Gastrocnemius medialis (tissue), 4 donors: ENCODE results near the gene RASSF5. TPM values are rescaled to one million over a fixed set of nuclear protein-coding genes. Genes with fewer than 3 reads are reported as not detected.
"Not testable (repeated sequence)": the region's sequence is repeated elsewhere in the genome, so short reads cannot be mapped to it uniquely, and the experiment has no call there.

Experiments used
- ATAC-seq, 2 donors: fragments of 150-250 bp; one replicate each; pipeline ENCODE4 v1.9.1; 2016
- DNase-seq, 2 donors: peaks; one replicate each; pipeline ENCODE4 v3.0.0-alpha.2; 2019
- H3K27ac ChIP-seq, 4 donors: fragments of 200-600 bp; sonication (generic); 1 replicate in 1 of 4; 2 replicates in 3 of 4; pipeline ENCODE4 v1.5.1; 2016 to 2018; ENCODE audit warnings: mild to moderate bottlenecking in 2 of 4, moderate library complexity in 1 of 4
- H3K27me3 ChIP-seq, 3 donors: fragments of 200-600 bp; sonication (generic) in 2 of 3; 1 replicate in 1 of 3; 2 replicates in 2 of 3; pipeline versions ENCODE4 v1.5.1 to v1.6.0; 2016 to 2019; ENCODE audit warnings: mild to moderate bottlenecking in 1 of 3, moderate library complexity in 1 of 3
- H3K36me3 ChIP-seq, 2 donors: fragments of 200-600 bp; sonication (generic) in 1 of 2; one replicate each; pipeline ENCODE4 v1.5.1; 2017 to 2018
- H3K4me1 ChIP-seq, 2 donors: fragments of 200-600 bp; sonication (generic) in 1 of 2; one replicate each; pipeline ENCODE4 v1.5.1; 2016 to 2017; ENCODE audit warnings: mild to moderate bottlenecking in 2 of 2
- H3K4me3 ChIP-seq, 4 donors: fragments of 200-600 bp; sonication (generic) in 3 of 4; 1 replicate in 1 of 4; 2 replicates in 3 of 4; pipeline ENCODE4 v1.5.1; 2016 to 2019; ENCODE audit warnings: mild to moderate bottlenecking in 2 of 4
- H3K9me3 ChIP-seq, 3 donors: fragments of 200-600 bp; sonication (generic) in 2 of 3; 1 replicate in 1 of 3; 2 replicates in 2 of 3; pipeline ENCODE4 v1.5.1; 2016 to 2019
- CTCF ChIP-seq, 5 experiments: fragments of 450-650 bp in 3 of 5; fragments of 200-600 bp in 2 of 5; sonication (generic) in 2 of 5; IDR thresholded peaks in 4 of 5; conservative IDR thresholded peaks in 1 of 5; 1 replicate in 4 of 5; 2 replicates in 1 of 5; pipeline ENCODE4 v1.5.1; 2016 to 2019; ENCODE audit warnings: antibody characterized with exemption in 5 of 5, mild to moderate bottlenecking in 3 of 5, moderate library complexity in 3 of 5
- POLR2A ChIP-seq, 2 donors: fragments of 450-650 bp; IDR thresholded peaks; one replicate each; pipeline ENCODE4 v1.6.1; 2017; ENCODE audit warnings: antibody characterized with exemption in 2 of 2, mild to moderate bottlenecking in 2 of 2, moderate library complexity in 2 of 2
- in situ Hi-C, 4 donors: fragments of 200-750 bp; cut with MboI; loops; one replicate each; pipeline versions ENCODE4 v1.15.0 to v1.8.0; 2017; ENCODE audit warnings: low sequenced_read_pairs in 4 of 4
- intact Hi-C: fragments of 100-400 bp; cut with DNase I; formaldehyde crosslinking; loops from one replicate; pipeline ENCODE4 v1.15.1; 2023; ENCODE audit warnings: low total_unique reads
- total RNA-seq, 4 donors: library from RNA; depleted of rRNA; stranded (reverse); fragments of >200 nt; gene quantifications; one replicate each; pipeline versions ENCODE4 v1.1.0 to v1.2.3, GENCODE V29; 2016

RASSF5 gene
- total RNA-seq, 4 donors from 2014 or later: 5.9 to 15.9 (median 9.4) TPM

GRCh38 chr1:206482611-206483010, 24.7 kb upstream of the RASSF5 start:
- in situ Hi-C loops: loop anchor here in 1 of 4 donors (10.0 kb wide), 1 partner anchor 102 kb away; no protein-coding TSS in a partner anchor
- DNase-seq: no peak

GRCh38 chr1:206483864-206484263, 23.5 kb upstream of the RASSF5 start:
- H3K4me1 ChIP-seq, ATAC-seq, H3K27ac ChIP-seq, H3K9me3 ChIP-seq, H3K36me3 ChIP-seq, H3K4me3 ChIP-seq, intact Hi-C loops, DNase-seq, H3K27me3 ChIP-seq: not testable (repeated sequence)
- in situ Hi-C loops: loop anchor here in 1 of 4 donors (10.0 kb wide), 1 partner anchor 101 kb away; no protein-coding TSS in a partner anchor

More at GRCh38 chr1:206482611-206483010, 24.7 kb upstream of the RASSF5 start:
- Histone ChIP-seq H3K9me3 (no peaks in the 10 kb centered on the region), H3K4me3 (no peak overlapping the region), H3K27ac (no peak overlapping the region), H3K36me3 (no peaks in the 10 kb centered on the region), H3K27me3 (no peaks in the 10 kb centered on the region), H3K4me1 (no peaks in the 10 kb centered on the region)
- TF ChIP-seq POLR2A (IDR thresholded peaks at IDR 0.05): no peak
- no peak for TF ChIP-seq CTCF (IDR thresholded peaks at IDR 0.05 in 4 of 5, conservative IDR thresholded peaks at IDR 0.05 in 1 of 5)
- ATAC-seq: no peak
- intact Hi-C loops: no loop called here

DNA sequence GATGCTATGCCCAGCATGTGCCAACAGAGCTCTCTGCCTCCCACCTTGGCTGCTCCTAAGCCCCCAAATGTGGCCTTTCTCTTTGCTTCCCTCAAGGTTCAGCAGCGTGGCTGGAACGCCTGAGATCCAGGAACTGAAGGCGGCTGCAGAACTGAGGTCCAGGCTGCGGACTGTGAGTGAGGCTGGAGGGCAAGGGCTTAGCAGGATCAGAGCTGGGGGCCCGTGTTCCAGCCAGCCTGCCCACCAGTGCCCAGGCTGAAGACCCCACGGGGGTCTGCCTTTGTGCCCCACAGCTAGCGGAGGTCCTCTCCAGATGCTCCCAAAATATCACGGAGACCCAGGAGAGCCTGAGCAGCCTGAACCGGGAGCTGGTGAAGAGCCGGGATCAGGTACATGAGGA, 22.4 kb upstream of the RASSF5 start:
- in situ Hi-C loops: loop anchor here (5.0 to 10.0 kb wide), 2 partner anchors 97 to 100 kb away; no protein-coding TSS in a partner anchor
- DNase-seq (no peak), ATAC-seq (no peak)
- no peak overlapping the region for H3K4me3 ChIP-seq
- no peaks in the 10 kb centered on the region for H3K27me3 ChIP-seq
- no peaks in the 10 kb centered on the region for H3K4me1 ChIP-seq
- intact Hi-C loops: no loop called here
- TF ChIP-seq CTCF (IDR thresholded peaks at IDR 0.05 in 4 of 5, conservative IDR thresholded peaks at IDR 0.05 in 1 of 5) (no peak), POLR2A (IDR thresholded peaks at IDR 0.05) (no peak)
- H3K27ac ChIP-seq: no peak overlapping the region
- H3K9me3 ChIP-seq: no peaks in the 10 kb centered on the region
- H3K36me3 ChIP-seq: no peaks in the 10 kb centered on the region

GRCh38 chr1:206486995-206487788, 20.1 kb upstream of the RASSF5 start:
- Histone ChIP-seq H3K4me1 (no peaks in the 10 kb centered on the region), H3K36me3 (no peaks in the 10 kb centered on the region), H3K27me3 (no peaks in the 10 kb centered on the region), H3K9me3 (no peaks in the 10 kb centered on the region), H3K4me3 (no peak overlapping the region), H3K27ac (no peak overlapping the region)
- intact Hi-C loops (no loop called here), in situ Hi-C loops (loop anchor here (5.0 to 10.0 kb wide), 2 partner anchors 95 to 98 kb away; no protein-coding TSS in a partner anchor)
- DNase-seq: no peak
- no peak for TF ChIP-seq POLR2A (IDR thresholded peaks at IDR 0.05)
- TF ChIP-seq CTCF (IDR thresholded peaks at IDR 0.05 in 4 of 5, conservative IDR thresholded peaks at IDR 0.05 in 1 of 5): no peak
- ATAC-seq: no peak

DNA sequence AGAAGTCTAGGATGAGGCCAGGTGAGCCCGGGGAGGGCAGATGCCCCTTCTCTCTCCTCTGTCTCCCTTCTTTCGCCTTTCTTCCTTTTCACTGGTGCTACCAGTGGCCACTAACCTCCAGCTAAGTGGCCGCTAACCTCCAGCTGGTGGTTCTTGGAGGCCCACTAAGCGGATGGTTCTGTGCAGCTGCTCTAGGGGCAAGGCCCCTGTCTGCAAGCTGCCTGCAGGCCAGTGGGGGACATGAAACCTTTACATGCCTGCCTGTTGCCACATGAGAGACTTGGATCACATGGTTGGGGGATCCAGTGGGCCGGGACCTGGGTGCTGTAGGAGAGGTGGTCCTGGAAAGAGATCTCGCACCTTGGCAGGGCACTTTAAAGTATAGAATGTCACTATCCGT, 19.4 kb upstream of the RASSF5 start:
- in situ Hi-C loops: loop anchor here (5.0 to 10.0 kb wide), 2 partner anchors 94 to 97 kb away; no protein-coding TSS in a partner anchor
- ATAC-seq: no peak

More for the DNA sequence above, 19.4 kb upstream of the RASSF5 start:
- H3K27ac ChIP-seq: no peak overlapping the region
- intact Hi-C loops: no loop called here
- TF ChIP-seq POLR2A (IDR thresholded peaks at IDR 0.05) (no peak), CTCF (IDR thresholded peaks at IDR 0.05 in 4 of 5, conservative IDR thresholded peaks at IDR 0.05 in 1 of 5) (no peak)
- H3K4me1 ChIP-seq: no peaks in the 10 kb centered on the region
- no peaks in the 10 kb centered on the region for H3K9me3 ChIP-seq
- DNase-seq: no peak
- H3K4me3 ChIP-seq: no peak overlapping the region
- H3K36me3 ChIP-seq: no peaks in the 10 kb centered on the region
- H3K27me3 ChIP-seq: no peaks in the 10 kb centered on the region
